ENCODE measurements around the gene SND1.

Gene SND1

GRCh38 chr7:127981965-127982364 lies 330.0 kb downstream of the SND1 start:
- in situ Hi-C loops (cut with MboI; ENCODE audit: low pct_unique_long_range_greater_than_20kb, low sequenced_read_pairs): no loop called here
- DNase-seq: no peak

- DNase-seq: no peak
- in situ Hi-C loops (cut with MboI; ENCODE audit: low pct_unique_long_range_greater_than_20kb, low sequenced_read_pairs): no loop called here
Measured at GRCh38 chr7:127983804-127984332, 331.9 kb downstream of the SND1 start.

- DNase-seq: no peak
- in situ Hi-C loops (cut with MboI; ENCODE audit: low pct_unique_long_range_greater_than_20kb, low sequenced_read_pairs): no loop called here
Measured at GRCh38 chr7:127986581-127987521, 334.9 kb downstream of the SND1 start.

GRCh38 chr7:127988751-127989150 lies 336.8 kb downstream of the SND1 start:
- in situ Hi-C loops (cut with MboI; ENCODE audit: low pct_unique_long_range_greater_than_20kb, low sequenced_read_pairs): no loop called here
- DNase-seq: no peak

- DNase-seq: no peak
- in situ Hi-C loops (cut with MboI; ENCODE audit: low pct_unique_long_range_greater_than_20kb, low sequenced_read_pairs): no loop called here
Measured at GRCh38 chr7:127993317-127993716, 341.3 kb downstream of the SND1 start.

DNA sequence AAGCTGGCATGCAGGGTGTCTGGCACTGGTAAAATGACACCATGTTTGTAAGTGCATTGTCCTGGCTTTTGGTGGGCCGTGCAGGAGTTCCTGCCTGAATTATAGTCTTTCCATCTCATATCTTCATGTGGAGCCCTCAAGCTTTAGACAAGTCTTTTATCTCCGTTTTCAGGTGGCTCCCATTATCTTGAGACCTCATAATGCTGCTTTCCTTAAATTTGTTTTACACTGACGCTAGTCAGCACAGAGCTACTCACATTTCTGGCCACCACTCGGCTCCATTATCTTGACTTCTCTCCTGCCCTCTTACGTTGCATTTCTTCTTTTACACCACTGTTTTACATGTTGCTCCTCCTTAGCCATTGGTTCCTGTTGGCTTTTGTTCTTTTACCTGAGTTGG lies 342.0 kb downstream of the SND1 start:
- no peak for DNase-seq
- in situ Hi-C loops (cut with MboI; ENCODE audit: low pct_unique_long_range_greater_than_20kb, low sequenced_read_pairs): no loop called here

DNA sequence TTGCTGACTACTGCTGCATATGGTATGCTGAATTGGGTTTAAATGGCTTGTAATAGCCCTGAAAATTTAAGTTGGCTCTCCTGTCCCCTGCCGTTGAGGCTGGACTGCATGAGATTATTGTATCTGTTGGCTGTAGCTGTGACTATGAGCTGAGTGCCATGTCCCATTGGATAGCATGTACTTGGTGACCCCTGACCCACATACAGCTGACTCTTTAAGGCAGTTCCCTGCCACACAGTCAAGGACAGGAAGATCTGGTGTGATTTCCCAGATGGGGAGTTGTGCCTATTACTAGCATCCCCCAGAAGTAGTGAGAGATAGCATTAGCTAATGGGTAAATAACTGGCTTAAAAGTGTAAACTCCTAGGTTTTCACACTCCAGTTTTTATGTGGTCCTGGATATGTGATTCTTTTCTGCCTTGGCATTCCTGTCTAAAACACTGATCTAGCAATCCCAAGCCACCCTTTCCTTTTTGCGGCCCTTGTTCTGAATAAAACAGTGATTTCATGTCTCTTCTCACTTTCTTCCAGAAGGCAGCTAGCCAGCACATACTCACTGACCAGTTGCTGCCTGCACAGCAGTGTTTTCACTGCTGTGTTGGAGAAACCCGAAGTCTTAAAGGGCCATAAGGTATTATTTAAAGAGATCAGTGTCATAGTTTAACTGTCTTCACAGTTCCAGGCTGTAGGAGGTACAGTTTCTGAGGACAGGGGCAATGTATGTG lies 343.3 kb downstream of the SND1 start:
- in situ Hi-C loops (cut with MboI; ENCODE audit: low pct_unique_long_range_greater_than_20kb, low sequenced_read_pairs): no loop called here

GRCh38 chr7:127995881-127996215 lies 343.9 kb downstream of the SND1 start:
- in situ Hi-C loops (cut with MboI; ENCODE audit: low pct_unique_long_range_greater_than_20kb, low sequenced_read_pairs): no loop called here
- DNase-seq: no peak

More for the DNA sequence above, 343.3 kb downstream of the SND1 start:
- DNase-seq: no peak

DNA sequence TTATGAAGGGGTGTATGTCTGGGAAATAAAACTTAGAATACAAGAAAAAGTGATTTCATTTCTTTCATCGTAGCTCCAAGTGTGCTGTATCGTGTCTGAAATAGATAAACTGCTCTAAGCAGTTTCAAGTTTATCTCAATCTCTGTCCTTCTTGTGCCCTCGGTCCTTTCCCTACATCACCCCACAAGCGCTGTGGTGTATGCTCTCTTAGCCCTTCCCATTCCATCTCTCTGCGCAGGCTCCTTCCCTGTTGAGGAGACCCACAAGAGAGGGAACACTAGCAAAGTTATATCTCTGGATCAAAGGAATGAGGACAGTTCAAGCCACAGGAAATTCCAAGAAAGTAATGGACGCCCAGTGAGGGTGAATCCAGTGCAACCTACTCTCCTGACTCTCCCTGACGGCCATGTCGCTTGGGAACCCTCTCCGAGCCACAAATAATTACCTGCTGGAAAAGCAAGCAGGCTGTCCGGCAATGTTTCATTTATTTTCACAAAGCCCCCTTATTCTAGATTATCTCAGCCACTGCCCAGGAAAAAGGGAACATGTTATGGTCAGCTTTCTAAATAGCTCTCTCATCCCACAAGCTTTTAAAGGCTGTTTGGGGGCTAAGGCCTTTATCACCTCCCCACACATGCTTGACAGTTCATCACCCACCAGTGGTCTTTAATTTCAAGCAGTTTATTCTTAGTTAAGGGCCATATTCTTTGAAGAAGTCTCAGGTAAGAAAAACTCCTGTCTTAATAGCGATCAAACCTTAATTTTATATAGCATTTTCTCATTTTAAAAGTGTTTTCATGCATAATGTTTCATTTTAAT lies 344.5 kb downstream of the SND1 start:
- in situ Hi-C loops (cut with MboI; ENCODE audit: low pct_unique_long_range_greater_than_20kb, low sequenced_read_pairs): no loop called here
- no peak for DNase-seq

DNA sequence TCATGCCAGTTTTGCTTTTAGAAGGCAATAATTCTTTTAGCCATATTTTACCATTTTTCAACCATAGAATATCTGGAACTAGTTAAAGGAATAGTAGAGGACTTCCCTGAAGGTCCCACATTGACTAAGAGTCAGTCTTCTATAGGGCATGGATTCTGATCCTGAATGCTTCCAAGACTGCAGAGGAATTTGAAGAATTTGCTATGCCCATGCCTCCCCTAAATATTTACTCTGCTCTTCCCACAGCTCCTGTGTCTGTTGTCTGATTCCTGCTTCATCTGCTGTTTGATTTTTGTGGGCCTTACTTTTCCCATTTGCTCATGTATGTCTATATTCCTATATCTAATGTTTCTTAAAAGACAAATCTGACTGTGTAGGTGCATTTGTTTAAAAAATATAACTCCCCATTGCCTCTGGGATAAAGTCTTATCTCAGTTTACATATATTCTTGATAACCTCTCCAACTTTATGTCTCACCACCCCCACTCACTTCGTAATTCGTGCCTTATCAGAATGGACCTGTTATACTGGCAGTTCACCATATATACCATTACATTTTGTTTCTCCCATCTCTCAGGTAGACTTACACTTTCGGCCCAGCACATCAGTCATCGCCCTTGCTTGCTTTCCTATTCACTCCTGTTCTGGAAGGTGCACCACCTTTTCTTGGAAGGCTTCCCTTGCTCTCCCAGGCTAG lies 345.4 kb downstream of the SND1 start:
- in situ Hi-C loops (cut with MboI; ENCODE audit: low pct_unique_long_range_greater_than_20kb, low sequenced_read_pairs): no loop called here
- no peak for DNase-seq

DNA sequence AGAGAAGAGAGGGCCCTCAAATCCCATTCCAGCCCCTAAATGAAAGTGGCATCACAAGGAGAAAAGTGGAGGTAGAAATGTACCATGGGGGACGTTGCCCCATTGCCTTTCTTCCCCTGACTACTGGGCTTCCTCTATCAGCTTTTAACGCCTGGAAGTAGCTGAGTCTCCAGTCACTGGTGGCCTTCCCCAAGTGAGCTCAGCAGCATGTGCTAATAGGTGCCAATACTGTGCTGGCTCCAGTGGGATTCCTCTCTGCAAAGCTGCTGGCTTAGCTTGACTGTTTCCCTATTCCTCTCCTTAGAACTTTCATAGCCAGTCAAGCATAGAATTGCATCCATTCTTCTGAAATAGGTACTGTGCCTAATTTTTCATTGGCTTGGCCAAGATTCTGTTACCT lies 346.7 kb downstream of the SND1 start:
- DNase-seq: no peak
- in situ Hi-C loops (cut with MboI; ENCODE audit: low pct_unique_long_range_greater_than_20kb, low sequenced_read_pairs): no loop called here

DNA sequence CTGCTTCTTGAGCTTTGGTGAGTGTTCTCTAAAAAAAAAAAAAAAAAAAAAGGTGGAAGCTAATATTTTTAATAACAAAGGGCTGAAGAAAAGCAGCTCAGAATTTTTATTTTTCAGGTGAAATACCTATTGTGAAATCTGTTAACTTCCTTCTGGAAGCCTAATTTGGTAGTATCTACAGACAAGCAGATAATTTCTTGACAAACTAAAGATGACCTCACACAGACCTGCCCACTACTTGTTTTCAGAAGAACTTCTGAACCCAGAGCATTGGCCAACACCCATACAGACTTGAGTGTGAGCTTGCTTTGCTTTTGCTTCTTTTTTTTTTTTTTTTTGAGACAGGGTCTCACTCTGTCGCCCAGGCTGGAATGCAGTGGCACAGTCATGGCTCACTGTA lies 348.1 kb downstream of the SND1 start:
- no peak for DNase-seq
- in situ Hi-C loops (cut with MboI; ENCODE audit: low pct_unique_long_range_greater_than_20kb, low sequenced_read_pairs): no loop called here

- in situ Hi-C loops (cut with MboI; ENCODE audit: low pct_unique_long_range_greater_than_20kb, low sequenced_read_pairs): no loop called here
- no peak for DNase-seq
Measured at GRCh38 chr7:128000854-128001265, 348.9 kb downstream of the SND1 start.

DNA sequence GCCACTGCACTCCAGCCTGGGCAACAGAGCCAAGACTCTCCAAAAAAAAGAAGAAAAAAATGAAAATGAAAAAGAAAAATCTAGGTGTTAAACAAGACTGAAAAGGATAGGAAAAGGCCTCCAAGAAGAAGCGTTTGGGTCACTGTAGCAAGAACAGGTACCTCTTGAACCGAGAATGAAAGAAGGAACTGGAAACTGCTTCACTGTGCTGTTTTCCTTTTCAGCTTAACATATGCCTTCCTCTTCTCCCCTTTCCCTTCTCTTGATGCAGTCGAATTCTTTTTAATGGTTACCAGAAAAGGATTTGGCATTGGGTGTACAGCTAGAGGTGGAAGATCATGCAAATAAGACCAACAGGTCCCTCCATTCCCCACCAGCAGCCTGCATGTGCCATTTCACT lies 351.2 kb downstream of the SND1 start:
- in situ Hi-C loops (cut with MboI; ENCODE audit: low pct_unique_long_range_greater_than_20kb, low sequenced_read_pairs): no loop called here
- DNase-seq: no peak

DNA sequence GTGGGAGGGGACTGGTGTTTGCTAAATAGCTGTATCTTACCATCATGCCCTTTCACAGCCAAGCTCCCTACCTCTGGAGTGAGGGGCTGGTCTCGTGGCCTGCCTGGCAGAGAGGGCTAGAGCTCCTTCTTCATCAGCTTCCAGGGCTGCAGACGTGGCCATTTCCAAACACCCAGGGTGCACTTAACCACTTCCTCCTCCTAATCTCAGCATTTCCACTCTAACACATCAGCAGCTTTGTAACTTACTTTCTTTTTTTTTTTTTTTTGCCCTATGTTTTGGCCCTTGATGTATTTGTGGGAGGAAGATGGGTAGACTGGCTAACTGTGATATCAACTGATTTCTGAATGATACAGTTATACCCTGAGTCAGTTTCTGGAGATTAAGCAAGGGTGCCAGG lies 351.8 kb downstream of the SND1 start:
- in situ Hi-C loops (cut with MboI; ENCODE audit: low pct_unique_long_range_greater_than_20kb, low sequenced_read_pairs): no loop called here
- DNase-seq: peak; percentile 5

GRCh38 chr7:128004623-128005022 lies 352.6 kb downstream of the SND1 start:
- in situ Hi-C loops (cut with MboI; ENCODE audit: low pct_unique_long_range_greater_than_20kb, low sequenced_read_pairs): no loop called here
- no peak for DNase-seq

DNA sequence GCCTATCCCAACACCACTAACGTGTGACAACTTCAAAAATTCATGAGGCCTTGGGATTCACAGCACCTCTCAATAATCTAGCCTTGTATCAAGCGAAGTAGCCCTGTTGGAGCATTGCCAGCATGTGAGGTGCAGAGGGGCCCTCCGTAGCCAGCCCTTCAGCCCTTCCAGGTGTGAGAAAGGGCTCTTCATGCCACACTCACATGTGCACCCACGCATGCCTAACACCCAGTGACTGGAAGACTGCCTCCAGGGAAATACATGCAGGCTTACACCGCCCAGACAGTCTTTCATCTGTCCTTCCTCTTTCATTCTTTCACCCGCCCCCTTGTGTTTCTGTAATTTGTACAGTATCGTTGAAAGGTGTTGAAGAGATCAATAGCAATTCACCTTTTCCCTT lies 353.1 kb downstream of the SND1 start:
- DNase-seq: no peak
- in situ Hi-C loops (cut with MboI; ENCODE audit: low pct_unique_long_range_greater_than_20kb, low sequenced_read_pairs): no loop called here

DNA sequence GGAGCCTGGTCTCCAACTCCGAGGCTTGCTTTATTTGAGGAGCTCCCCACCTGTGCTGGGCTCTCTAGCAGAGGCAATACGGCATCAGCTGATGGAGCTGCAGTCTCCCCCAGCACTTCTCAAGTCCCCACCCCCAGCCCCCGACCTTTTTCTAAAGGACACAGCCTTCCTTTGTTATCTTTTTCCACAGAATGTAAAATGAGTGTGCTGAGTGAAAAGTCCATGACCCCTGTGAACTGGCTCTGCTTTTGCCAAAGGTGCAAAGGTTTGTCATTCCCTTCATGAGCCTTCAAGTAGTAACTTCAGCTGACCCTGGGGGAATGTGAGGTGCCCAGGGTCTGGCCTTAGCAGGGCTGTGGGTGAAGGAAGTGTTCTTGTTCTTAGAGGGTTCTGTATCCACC lies 353.8 kb downstream of the SND1 start:
- DNase-seq: no peak
- in situ Hi-C loops (cut with MboI; ENCODE audit: low pct_unique_long_range_greater_than_20kb, low sequenced_read_pairs): no loop called here

Measured in KBM-7 (cell line).